Sigmoid colon (tissue), 4 donors: ENCODE measurements around the gene RMND1.

Source experiments
- EP300 ChIP-seq, 4 donors: sonication (generic); formaldehyde crosslinking; IDR thresholded peaks; one replicate each; pipeline ENCODE4 v1.6.1; 2017; ENCODE audit warnings: antibody characterized with exemption in 4 of 4
- POLR2A ChIP-seq, 2 donors: fragments of 450-650 bp; IDR thresholded peaks; one replicate each; pipeline ENCODE4 v1.6.1; 2016; ENCODE audit warnings: antibody characterized with exemption in 2 of 2, mild to moderate bottlenecking in 2 of 2, moderate library complexity in 2 of 2
- POLR2AphosphoS5 ChIP-seq, 4 donors: sonication (generic); formaldehyde crosslinking; IDR thresholded peaks; one replicate each; pipeline ENCODE4 v1.6.1; 2017; ENCODE audit warnings: antibody characterized with exemption in 4 of 4
- TF ChIP-seq, protein P1 (sequence below), 4 experiments: fragments of 450-650 bp in 3 of 4; fragments of 200-600 bp in 1 of 4; IDR thresholded peaks; one replicate each; pipeline ENCODE4 v1.5.1; 2016 to 2019; ENCODE audit warnings: antibody characterized with exemption in 4 of 4, mild to moderate bottlenecking in 3 of 4, moderate library complexity in 2 of 4

- TF ChIP-seq, protein P1, sequence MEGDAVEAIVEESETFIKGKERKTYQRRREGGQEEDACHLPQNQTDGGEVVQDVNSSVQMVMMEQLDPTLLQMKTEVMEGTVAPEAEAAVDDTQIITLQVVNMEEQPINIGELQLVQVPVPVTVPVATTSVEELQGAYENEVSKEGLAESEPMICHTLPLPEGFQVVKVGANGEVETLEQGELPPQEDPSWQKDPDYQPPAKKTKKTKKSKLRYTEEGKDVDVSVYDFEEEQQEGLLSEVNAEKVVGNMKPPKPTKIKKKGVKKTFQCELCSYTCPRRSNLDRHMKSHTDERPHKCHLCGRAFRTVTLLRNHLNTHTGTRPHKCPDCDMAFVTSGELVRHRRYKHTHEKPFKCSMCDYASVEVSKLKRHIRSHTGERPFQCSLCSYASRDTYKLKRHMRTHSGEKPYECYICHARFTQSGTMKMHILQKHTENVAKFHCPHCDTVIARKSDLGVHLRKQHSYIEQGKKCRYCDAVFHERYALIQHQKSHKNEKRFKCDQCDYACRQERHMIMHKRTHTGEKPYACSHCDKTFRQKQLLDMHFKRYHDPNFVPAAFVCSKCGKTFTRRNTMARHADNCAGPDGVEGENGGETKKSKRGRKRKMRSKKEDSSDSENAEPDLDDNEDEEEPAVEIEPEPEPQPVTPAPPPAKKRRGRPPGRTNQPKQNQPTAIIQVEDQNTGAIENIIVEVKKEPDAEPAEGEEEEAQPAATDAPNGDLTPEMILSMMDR (IDR thresholded peaks at IDR 0.05) = no peak
- TF ChIP-seq POLR2AphosphoS5 (IDR thresholded peaks at IDR 0.05) (no peak), POLR2A (IDR thresholded peaks at IDR 0.05) (no peak), EP300 (IDR thresholded peaks at IDR 0.05) (no peak)
Observed at GRCh38 chr6:151445482-151445881, 6.4 kb downstream of the RMND1 start.
